Measurements from ENCODE around the gene TMEM143. TPM values are rescaled to one million over a fixed set of nuclear protein-coding genes. Genes with fewer than 3 reads are reported as not detected.

Gene TMEM143
- total RNA-seq, 1 experiment from 2014 or later, result 6.6 TPM

DNA sequence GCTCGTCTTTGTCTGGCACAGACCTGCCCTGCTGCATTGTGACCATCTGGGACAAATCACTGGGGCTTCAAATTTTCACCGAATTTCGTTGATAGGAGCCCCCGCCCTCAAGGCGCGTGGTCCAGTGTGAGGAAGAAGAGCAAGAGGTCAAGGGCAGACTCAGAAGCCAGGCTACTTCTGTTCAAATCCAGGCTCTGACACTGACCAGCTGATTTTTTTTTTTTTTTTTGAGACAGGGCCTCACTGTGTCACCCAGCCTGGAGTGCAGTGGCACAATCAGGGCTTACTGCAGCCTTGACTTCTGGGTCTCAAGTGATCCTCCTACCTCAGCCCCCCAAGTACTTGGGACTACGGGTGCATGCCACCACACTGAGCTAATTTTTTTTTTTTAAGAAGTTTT, 7.6 kb upstream of the TMEM143 start:
- no peak for ATAC-seq
- CTCF ChIA-PET, result no interaction called here
- Histone ChIP-seq H3K4me3 (ENCODE audit: low read depth in 2 of 2, low read length in 2 of 2) (no peak overlapping the region), H3K27me3 (ENCODE audit: control insufficient read depth, insufficient read depth, low read length) (no peaks in the 10 kb centered on the region), H3K4me1 (ENCODE audit: control insufficient read depth, insufficient read depth, low read length) (no peaks in the 10 kb centered on the region), H3K36me3 (ENCODE audit: control insufficient read depth, insufficient read depth, low read length) (no peaks in the 10 kb centered on the region), H3K9me3 (ENCODE audit: control insufficient read depth, insufficient read depth, low read depth, low read length) (no peaks in the 10 kb centered on the region), H3K27ac (ENCODE audit: low read length) (no peak overlapping the region)
- POLR2A ChIA-PET, result no interaction called here
- DNase-seq (ENCODE audit: low read depth, low spot score), result no peak
- BruUV-seq (replicated peaks), result no TSS peak
- in situ Hi-C loops (cut with HindIII; ENCODE audit: low pct_unique_long_range_greater_than_20kb, low sequenced_read_pairs), result no loop called here
- TF ChIP-seq, protein P1, sequence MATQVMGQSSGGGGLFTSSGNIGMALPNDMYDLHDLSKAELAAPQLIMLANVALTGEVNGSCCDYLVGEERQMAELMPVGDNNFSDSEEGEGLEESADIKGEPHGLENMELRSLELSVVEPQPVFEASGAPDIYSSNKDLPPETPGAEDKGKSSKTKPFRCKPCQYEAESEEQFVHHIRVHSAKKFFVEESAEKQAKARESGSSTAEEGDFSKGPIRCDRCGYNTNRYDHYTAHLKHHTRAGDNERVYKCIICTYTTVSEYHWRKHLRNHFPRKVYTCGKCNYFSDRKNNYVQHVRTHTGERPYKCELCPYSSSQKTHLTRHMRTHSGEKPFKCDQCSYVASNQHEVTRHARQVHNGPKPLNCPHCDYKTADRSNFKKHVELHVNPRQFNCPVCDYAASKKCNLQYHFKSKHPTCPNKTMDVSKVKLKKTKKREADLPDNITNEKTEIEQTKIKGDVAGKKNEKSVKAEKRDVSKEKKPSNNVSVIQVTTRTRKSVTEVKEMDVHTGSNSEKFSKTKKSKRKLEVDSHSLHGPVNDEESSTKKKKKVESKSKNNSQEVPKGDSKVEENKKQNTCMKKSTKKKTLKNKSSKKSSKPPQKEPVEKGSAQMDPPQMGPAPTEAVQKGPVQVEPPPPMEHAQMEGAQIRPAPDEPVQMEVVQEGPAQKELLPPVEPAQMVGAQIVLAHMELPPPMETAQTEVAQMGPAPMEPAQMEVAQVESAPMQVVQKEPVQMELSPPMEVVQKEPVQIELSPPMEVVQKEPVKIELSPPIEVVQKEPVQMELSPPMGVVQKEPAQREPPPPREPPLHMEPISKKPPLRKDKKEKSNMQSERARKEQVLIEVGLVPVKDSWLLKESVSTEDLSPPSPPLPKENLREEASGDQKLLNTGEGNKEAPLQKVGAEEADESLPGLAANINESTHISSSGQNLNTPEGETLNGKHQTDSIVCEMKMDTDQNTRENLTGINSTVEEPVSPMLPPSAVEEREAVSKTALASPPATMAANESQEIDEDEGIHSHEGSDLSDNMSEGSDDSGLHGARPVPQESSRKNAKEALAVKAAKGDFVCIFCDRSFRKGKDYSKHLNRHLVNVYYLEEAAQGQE (IDR thresholded peaks at IDR 0.05; ENCODE audit: insufficient read depth in 1 of 2, low read depth in 2 of 2, low read length in 1 of 2), result no peak
- TF ChIP-seq TCF7L2 (IDR thresholded peaks at IDR 0.05; ENCODE audit: low read depth, low read length) (no peak), POLR2AphosphoS5 (IDR thresholded peaks at IDR 0.05; ENCODE audit: low read depth, low read length) (no peak), SIN3A (IDR thresholded peaks at IDR 0.05; ENCODE audit: borderline replicate concordance, insufficient read depth, low read depth, low read length) (no peak)
- TF ChIP-seq, protein P2, sequence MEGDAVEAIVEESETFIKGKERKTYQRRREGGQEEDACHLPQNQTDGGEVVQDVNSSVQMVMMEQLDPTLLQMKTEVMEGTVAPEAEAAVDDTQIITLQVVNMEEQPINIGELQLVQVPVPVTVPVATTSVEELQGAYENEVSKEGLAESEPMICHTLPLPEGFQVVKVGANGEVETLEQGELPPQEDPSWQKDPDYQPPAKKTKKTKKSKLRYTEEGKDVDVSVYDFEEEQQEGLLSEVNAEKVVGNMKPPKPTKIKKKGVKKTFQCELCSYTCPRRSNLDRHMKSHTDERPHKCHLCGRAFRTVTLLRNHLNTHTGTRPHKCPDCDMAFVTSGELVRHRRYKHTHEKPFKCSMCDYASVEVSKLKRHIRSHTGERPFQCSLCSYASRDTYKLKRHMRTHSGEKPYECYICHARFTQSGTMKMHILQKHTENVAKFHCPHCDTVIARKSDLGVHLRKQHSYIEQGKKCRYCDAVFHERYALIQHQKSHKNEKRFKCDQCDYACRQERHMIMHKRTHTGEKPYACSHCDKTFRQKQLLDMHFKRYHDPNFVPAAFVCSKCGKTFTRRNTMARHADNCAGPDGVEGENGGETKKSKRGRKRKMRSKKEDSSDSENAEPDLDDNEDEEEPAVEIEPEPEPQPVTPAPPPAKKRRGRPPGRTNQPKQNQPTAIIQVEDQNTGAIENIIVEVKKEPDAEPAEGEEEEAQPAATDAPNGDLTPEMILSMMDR (IDR thresholded peaks at IDR 0.05), result no peak
- intact Hi-C loops (cut with micrococcal nuclease; ENCODE audit: unreplicated experiment), result no loop called here

DNA sequence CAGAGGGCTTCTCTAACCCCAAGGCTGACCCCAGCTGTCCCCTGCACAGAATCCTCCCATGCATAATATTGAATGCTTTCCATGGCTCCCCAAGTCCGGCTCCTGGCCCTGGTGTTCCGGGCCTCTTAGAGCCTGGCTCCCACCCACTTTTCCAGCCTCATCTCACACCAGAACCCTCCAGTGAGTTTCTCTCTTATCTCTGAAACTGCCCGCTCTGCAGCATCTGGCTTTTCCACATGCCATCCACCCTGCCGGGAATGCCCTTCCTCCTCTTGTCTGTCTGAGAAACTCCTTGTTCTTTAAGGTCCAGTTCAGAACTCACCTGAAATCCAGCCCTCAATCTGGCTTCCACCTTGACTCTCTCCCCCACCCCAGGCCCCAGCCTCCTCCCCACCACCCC, 7.2 kb upstream of the TMEM143 start:
- ChIA-PET POLR2A (no interaction called here), CTCF (no interaction called here)
- no peak for ATAC-seq
- no peaks in the 10 kb centered on the region for H3K27me3 ChIP-seq (ENCODE audit: control insufficient read depth, insufficient read depth, low read length)
- H3K4me3 ChIP-seq (ENCODE audit: low read depth in 2 of 2, low read length in 2 of 2), result no peak overlapping the region
- no peak overlapping the region for H3K27ac ChIP-seq (ENCODE audit: low read length)
- H3K36me3 ChIP-seq (ENCODE audit: control insufficient read depth, insufficient read depth, low read length), result no peaks in the 10 kb centered on the region
- H3K4me1 ChIP-seq (ENCODE audit: control insufficient read depth, insufficient read depth, low read length), result no peaks in the 10 kb centered on the region
- intact Hi-C loops (cut with micrococcal nuclease; ENCODE audit: unreplicated experiment) (no loop called here), in situ Hi-C loops (cut with HindIII; ENCODE audit: low pct_unique_long_range_greater_than_20kb, low sequenced_read_pairs) (no loop called here)
- no TSS peak for BruUV-seq (replicated peaks)
- no peaks in the 10 kb centered on the region for H3K9me3 ChIP-seq (ENCODE audit: control insufficient read depth, insufficient read depth, low read depth, low read length)
- TF ChIP-seq TCF7L2 (IDR thresholded peaks at IDR 0.05; ENCODE audit: low read depth, low read length) (no peak), POLR2AphosphoS5 (IDR thresholded peaks at IDR 0.05; ENCODE audit: low read depth, low read length) (no peak), SIN3A (IDR thresholded peaks at IDR 0.05; ENCODE audit: borderline replicate concordance, insufficient read depth, low read depth, low read length) (no peak)
- TF ChIP-seq, protein P1 (IDR thresholded peaks at IDR 0.05; ENCODE audit: insufficient read depth in 1 of 2, low read depth in 2 of 2, low read length in 1 of 2), result no peak
- TF ChIP-seq, protein P2 (IDR thresholded peaks at IDR 0.05), result no peak
- no peak for DNase-seq (ENCODE audit: low read depth, low spot score)
